Activated CD4-positive, alpha-beta T cell treated with anti-CD3 and anti-CD28 coated beads, Interleukin-2, amount 50 U/mL, for 4 hours (primary cell): ENCODE results near the gene KRTAP1-3.
"Not testable (repeated sequence)": the region's sequence is repeated elsewhere in the genome, so short reads cannot be mapped to it uniquely, and the experiment has no call there.

Experiments
- DNase-seq, 2 experiments: peaks; one replicate each; pipeline ENCODE4 v3.0.0-alpha.2; 2020

KRTAP1-3 gene, protein sequence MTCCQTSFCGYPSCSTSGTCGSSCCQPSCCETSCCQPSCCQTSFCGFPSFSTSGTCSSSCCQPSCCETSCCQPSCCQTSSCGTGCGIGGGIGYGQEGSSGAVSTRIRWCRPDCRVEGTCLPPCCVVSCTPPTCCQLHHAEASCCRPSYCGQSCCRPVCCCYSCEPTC

GRCh38 chr17:41034346-41034935 lies at the start of gene KRTAP1-3:
TSS of gene KRTAP1-3 (minus strand) at chr17:41034874. CDS start at chr17:41034821, 53 bp downstream.
- DNase-seq = not testable (repeated sequence)

DNA sequence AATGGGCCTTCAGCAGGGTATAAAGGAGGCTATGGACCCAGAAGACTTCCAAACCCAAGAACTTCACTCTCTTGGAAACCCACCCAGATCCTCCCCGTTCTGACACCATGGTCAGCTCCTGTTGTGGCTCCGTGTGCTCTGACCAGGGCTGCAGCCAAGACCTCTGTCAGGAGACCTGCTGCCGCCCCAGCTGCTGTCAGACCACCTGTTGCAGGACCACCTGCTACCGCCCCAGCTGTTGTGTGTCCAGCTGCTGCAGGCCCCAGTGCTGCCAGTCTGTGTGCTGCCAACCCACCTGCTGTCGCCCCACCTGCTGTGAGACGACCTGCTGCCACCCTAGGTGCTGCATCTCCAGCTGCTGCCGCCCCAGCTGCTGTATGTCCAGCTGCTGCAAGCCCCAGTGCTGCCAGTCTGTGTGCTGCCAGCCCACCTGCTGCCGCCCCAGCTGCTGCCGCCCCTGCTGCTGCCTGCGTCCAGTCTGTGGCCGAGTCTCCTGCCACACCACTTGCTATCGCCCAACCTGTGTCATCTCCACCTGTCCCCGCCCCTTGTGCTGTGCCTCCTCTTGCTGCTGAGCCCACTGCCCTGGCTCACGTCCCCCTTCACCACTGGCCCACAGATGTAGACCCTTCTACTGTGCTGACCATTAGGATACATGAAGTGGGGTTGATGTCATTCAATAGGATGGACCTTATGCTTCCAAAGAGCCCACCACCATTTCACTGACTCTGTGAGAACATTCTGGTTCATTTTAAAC lies 49.6 kb upstream of the KRTAP1-3 start, which contains the start of gene KRTAP4-7:
Gene KRTAP4-7 (plus strand): TSS at position 51 of the 757 bp plus-strand sequence. CDS start 57 bp downstream, at position 108.
- DNase-seq = not testable (repeated sequence)

DNA sequence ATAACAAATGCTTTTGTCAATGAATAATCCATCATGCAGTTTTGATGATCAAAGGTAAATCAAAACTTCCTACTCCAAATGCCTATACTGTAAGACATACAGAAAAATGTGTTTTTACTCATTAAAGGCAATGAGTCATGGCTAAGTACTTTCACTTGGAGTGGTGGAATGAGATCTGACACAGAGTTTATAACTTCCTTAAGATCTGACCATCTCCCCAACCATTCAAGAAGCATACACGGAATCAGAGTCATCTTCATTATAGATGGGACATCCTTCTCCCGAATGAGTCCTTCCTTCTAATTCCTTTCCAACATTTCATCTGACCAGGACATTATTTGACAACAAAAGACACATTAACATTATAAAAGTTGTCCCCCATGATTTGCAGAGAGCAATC lies 48.8 kb upstream of the KRTAP1-3 start:
- DNase-seq = not testable (repeated sequence)

GRCh38 chr17:41082626-41083025 lies 48.0 kb upstream of the KRTAP1-3 start:
- no peak for DNase-seq

DNA sequence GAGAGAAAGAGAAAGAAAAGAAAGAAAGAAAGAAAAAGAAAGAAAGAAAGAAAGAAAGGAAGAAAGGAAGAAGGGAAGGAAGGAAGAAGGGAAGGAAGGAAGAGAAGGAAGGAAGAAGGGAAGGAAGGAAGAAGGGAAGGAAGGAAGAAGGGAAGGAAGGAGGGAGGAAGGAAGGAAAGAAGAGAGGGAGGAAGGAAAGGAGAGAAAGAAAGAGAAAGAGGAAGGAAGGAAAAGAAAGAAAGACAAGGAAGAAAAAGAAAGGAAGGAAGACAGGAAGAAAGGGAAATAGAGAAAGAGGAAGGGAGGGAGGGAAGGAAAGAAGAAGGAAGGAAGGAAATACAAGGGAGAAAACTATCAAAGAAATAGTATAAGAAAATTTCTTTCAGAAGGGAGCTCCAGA lies 42.1 kb upstream of the KRTAP1-3 start:
- no peak for DNase-seq

DNA sequence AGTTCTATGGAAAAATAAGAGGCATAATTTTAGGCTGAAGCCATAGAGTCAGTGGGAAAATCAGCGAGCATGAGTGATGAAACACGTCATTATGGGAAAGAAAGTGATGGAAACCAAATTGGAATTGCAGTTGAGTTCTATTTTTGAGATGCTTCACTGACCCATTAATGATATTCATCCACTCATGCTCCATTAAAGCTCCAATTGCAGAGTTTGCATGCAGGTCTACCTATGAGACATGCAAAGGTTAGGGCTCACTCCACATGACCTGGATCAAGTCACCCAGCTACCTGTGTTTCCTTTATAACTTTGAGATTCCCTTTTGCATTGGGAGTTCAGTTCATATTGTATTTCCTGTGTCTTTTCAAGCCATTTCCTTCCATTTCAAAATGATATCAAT lies 39.0 kb upstream of the KRTAP1-3 start:
- DNase-seq = no peak

GRCh38 chr17:41071606-41072360 lies 37.1 kb upstream of the KRTAP1-3 start:
- no peak for DNase-seq

DNA sequence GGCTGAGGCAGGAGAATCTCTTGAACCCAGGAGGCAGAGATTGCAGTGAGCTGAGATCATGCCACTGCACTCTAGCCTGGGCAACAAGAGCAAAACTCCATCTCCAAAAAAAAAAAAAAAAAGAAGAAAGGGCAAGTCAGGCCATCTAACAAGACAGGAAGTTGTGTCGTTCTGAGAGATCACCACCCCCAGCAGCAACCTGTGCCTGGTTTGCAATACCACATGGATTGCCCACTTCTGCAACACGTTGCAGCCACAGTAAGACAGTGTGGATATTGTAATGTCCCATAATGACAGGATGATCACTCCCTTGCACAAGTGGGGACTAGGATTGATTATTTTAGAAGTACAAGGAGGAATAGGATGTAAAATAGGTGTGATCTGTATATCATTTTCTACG lies 34.4 kb upstream of the KRTAP1-3 start:
- DNase-seq = no peak

- no peak for DNase-seq
Measured at GRCh38 chr17:41067281-41067680, 32.6 kb upstream of the KRTAP1-3 start.

GRCh38 chr17:41065829-41066624 lies 31.4 kb upstream of the KRTAP1-3 start, which contains the start of gene KRTAP2-4:
TSS of gene KRTAP2-4 (minus strand) at chr17:41065879. CDS start at chr17:41065845, 34 bp downstream.
- DNase-seq = no peak

GRCh38 chr17:41065016-41065689 lies 30.5 kb upstream of the KRTAP1-3 start:
- DNase-seq = not testable (repeated sequence)

DNA sequence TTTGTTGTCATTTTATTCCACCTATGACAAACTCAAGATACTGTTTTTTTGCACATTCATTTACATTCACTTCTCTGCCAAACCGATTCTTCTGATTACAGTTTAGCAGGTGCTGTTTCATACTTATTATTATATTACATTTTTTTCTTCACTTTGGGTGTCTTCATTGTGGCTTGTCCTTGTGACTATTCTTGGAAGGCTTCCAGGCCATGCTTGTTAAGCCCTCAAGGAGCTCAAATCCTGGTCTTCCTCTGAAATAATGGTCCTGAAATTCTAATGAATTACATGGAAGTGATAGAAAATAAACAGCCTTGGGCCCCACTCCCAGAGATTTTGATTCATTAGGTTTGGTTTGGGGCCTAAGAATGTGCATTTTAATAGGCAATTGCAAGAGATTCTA lies 29.6 kb upstream of the KRTAP1-3 start:
- DNase-seq = no peak

DNA sequence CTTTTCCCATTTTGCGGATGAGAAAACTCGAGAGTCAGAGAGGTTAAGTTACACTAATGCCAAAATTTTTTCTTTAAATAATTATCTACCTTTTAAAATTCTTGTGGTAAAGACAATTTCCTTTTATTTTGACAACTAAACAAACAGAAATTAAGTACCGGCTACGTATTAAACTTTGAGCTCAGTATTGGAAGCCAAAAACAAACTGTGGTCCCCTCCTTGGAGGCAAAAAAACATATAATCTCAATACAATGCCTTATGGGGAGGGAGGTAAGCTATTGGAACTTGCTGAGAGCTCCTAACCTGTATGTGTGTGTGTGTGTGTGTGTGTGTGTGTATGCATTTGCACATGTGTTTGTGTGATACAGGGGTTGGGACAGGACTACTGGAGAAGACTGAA lies 28.8 kb upstream of the KRTAP1-3 start:
- DNase-seq = no peak

DNA sequence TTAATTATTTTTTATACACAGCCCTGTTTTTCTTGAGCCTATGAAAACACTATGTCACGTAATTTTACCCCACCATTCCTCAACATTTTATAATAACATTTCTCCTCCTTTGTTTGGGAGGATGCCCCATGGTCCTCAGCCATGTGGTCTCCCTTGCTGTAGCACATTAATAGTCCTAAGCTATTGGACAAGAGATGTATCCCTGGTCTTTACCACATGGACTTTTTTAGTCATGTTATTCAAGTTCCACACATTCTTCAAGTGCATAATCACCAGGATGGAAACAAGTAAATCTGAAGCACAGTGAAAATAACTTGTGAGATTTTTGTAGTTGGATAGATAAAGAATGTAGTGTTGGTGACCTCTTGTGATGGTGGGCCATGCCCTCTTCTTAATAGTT lies 27.3 kb upstream of the KRTAP1-3 start:
- no peak for DNase-seq

GRCh38 chr17:41060052-41060604 lies 25.5 kb upstream of the KRTAP1-3 start, which contains the start of gene KRTAP2-3:
TSS of gene KRTAP2-3 (minus strand) at chr17:41060114. CDS start at chr17:41060050, 64 bp downstream.
- no peak for DNase-seq

GRCh38 chr17:41059276-41060051 lies 24.8 kb upstream of the KRTAP1-3 start:
- not testable (repeated sequence) for DNase-seq

GRCh38 chr17:41058741-41059140 lies 24.1 kb upstream of the KRTAP1-3 start:
- no peak for DNase-seq

DNA sequence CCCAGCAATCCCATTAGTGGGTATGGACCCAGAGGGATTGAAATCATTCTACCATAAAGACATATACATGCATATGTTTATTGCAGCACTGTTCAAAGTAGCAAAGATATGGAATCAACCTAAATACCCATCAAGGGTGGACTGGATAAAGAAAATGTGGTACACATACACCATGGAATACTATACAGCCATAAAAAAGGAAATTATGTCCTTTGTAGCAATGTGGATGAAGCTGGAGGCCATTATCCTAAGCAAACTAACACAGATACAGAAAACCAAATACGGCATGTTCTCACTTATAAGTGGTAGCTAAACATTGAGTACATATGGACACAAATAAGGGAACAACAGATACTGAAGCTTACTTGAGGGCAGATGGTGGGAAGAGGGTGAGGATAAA lies 22.9 kb upstream of the KRTAP1-3 start:
- DNase-seq = no peak

- not testable (repeated sequence) for DNase-seq
Measured at GRCh38 chr17:41055130-41055529, 20.5 kb upstream of the KRTAP1-3 start, which contains the start of gene KRTAP2-2. TSS of gene KRTAP2-2 (minus strand) at chr17:41055230. CDS start at chr17:41055211, 19 bp downstream.

DNA sequence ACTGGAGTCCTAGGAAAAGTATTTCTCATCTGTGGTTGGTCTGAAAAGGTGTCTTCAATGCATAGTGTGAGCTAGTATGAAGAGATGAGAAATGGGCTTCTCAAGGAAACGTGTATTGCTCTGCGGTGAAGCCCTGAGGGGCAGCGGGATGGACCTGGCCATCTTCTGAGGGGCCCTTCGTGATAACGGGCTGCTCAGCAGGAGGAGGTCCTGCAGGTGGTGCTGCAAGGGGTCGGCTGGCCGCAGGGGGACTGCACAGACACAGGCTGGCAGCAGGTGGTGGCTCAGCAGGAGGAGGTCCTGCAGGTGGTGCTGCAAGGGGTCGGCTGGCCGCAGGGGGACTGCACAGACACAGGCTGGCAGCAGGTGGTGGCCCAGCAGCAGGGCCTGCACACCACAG lies 19.9 kb upstream of the KRTAP1-3 start:
- DNase-seq = not testable (repeated sequence)
